H1 (cell line): ENCODE results near the gene GRK5. TPM values are rescaled to one million over a fixed set of nuclear protein-coding genes. Genes with fewer than 3 reads are reported as not detected.

Experiments used
- CTCF ChIA-PET: fragments of 300-600 bp; sonication (Branson Sonifier 250); formaldehyde crosslinking; loops from one replicate; lab custom pipeline; 2021; ENCODE audit not compliant: partially characterized antibody; lab: Charles Lee
- POLR2A ChIA-PET: fragments of 300-600 bp; sonication (Branson Sonifier 250); formaldehyde crosslinking; loops from one replicate; lab custom pipeline; 2021; ENCODE audit warnings: inconsistent platforms; ENCODE audit not compliant: partially characterized antibody; lab: Charles Lee
- DNase-seq, 2 experiments: peaks; one replicate each; pipeline versions ENCODE4 v3.0.0 to v3.0.0-alpha.2; 2010 to 2022; ENCODE audit warnings: low spot score in 2 of 2, low read depth in 1 of 2, mixed read lengths in 1 of 2
- FAIRE-seq: peaks from 2 replicates; lab custom pipeline; 2011; peaks lifted over from hg19 to GRCh38; lab: Jason Lieb, UNC
- H2AFZ ChIP-seq: 2 replicates; pipeline ENCODE4 v1.8.1; 2012; ENCODE audit warnings: low read length, inconsistent platforms
- H2AK5ac ChIP-seq: 2 replicates; pipeline ENCODE4 v1.6.1; 2013; ENCODE audit warnings: low read depth, low read length
- H2BK120ac ChIP-seq: replicated peaks from 2 replicates; pipeline ENCODE3; 2013; ENCODE audit warnings: low read depth, low read length, inconsistent platforms
- H2BK12ac ChIP-seq: 2 replicates; pipeline ENCODE4 v1.6.1; 2013; ENCODE audit warnings: low read depth, low read length
- H2BK15ac ChIP-seq: 2 replicates; pipeline ENCODE4 v1.6.1; 2013; ENCODE audit warnings: low read length
- H2BK20ac ChIP-seq: 2 replicates; pipeline ENCODE4 v1.6.1; 2013; ENCODE audit warnings: low read length
- H2BK5ac ChIP-seq: 2 replicates; pipeline ENCODE4 v1.6.1; 2013; ENCODE audit warnings: low read depth, low read length
- H3K14ac ChIP-seq: 2 replicates; pipeline ENCODE4 v1.6.1; 2013; ENCODE audit warnings: inconsistent platforms; ENCODE audit not compliant: insufficient read length
- H3K18ac ChIP-seq: 2 replicates; pipeline ENCODE4 v1.6.1; 2013; ENCODE audit warnings: low read length; ENCODE audit errors: extremely low read depth
- H3K23ac ChIP-seq: 2 replicates; pipeline ENCODE4 v1.6.1; 2013; ENCODE audit warnings: inconsistent platforms; ENCODE audit not compliant: insufficient read length
- H3K23me2 ChIP-seq: 2 replicates; pipeline ENCODE4 v1.6.1; 2013; ENCODE audit warnings: low read depth, low read length
- H3K27ac ChIP-seq: 2 replicates; pipeline ENCODE4 v1.6.1; 2011; ENCODE audit warnings: low read depth, low read length, inconsistent platforms
- H3K27me3 ChIP-seq, 4 experiments: replicated peaks in 1 of 4; 1 replicate in 1 of 4; 2 replicates in 3 of 4; pipeline versions ENCODE4 v1.6.1 to v1.8.1; 2011 to 2013; ENCODE audit warnings: low read length in 3 of 4, mild to moderate bottlenecking in 3 of 4, inconsistent platforms in 2 of 4, mixed read lengths in 2 of 4, moderate library complexity in 1 of 4; ENCODE audit not compliant: control insufficient read depth in 3 of 4, insufficient read depth in 3 of 4; ENCODE audit errors: extremely low read depth in 1 of 4
- H3K36me3 ChIP-seq, 4 experiments: 2 replicates each; pipeline versions ENCODE4 v1.6.1 to v1.8.1; 2011 to 2013; ENCODE audit warnings: mild to moderate bottlenecking in 4 of 4, low read length in 3 of 4, moderate library complexity in 2 of 4, control low read depth in 1 of 4, inconsistent platforms in 1 of 4; ENCODE audit not compliant: insufficient read depth in 4 of 4, control insufficient read depth in 2 of 4
- H3K4ac ChIP-seq: replicated peaks from 2 replicates; pipeline ENCODE3; 2013; ENCODE audit warnings: low read length, low read depth, mixed read lengths, inconsistent platforms; ENCODE audit not compliant: insufficient read length
- H3K4me1 ChIP-seq, 4 experiments: replicated peaks in 1 of 4; 1 replicate in 1 of 4; 2 replicates in 3 of 4; pipeline versions ENCODE4 v1.6.1 to v1.8.1; 2011 to 2013; ENCODE audit warnings: low read length in 3 of 4, inconsistent platforms in 2 of 4, mixed read lengths in 1 of 4; ENCODE audit not compliant: insufficient read depth in 4 of 4, control insufficient read depth in 3 of 4
- H3K4me2 ChIP-seq, 2 experiments: 2 replicates each; pipeline versions ENCODE4 v1.6.1 to v1.8.1; 2011 to 2013; ENCODE audit warnings: low read depth in 2 of 2, low read length in 2 of 2, control low read depth in 1 of 2, inconsistent platforms in 1 of 2, mild to moderate bottlenecking in 1 of 2; ENCODE audit not compliant: insufficient read depth in 1 of 2
- H3K4me3 ChIP-seq, 4 experiments: fragments of 200-600, 300-600 bp in 1 of 4; sonication (generic), shearing (Covaris generic), sonication (Bioruptor Twin) in 1 of 4; 2 replicates each; pipeline versions ENCODE4 v1.5.1 to v1.8.1; 2011 to 2016; ENCODE audit warnings: low read length in 4 of 4, low read depth in 3 of 4, control low read depth in 2 of 4, inconsistent platforms in 2 of 4, mild to moderate bottlenecking in 2 of 4, mixed read lengths in 1 of 4, moderate library complexity in 1 of 4; ENCODE audit not compliant: insufficient read depth in 2 of 4; ENCODE audit errors: extremely low read depth in 1 of 4
- H3K56ac ChIP-seq: replicated peaks from 2 replicates; pipeline ENCODE3; 2013; ENCODE audit warnings: low read depth, mild to moderate bottlenecking, mixed read lengths, low read length, inconsistent platforms; ENCODE audit not compliant: insufficient read length
- H3K79me1 ChIP-seq: 2 replicates; pipeline ENCODE4 v1.6.1; 2013; ENCODE audit warnings: low read depth, low read length, control low read depth
- H3K79me2 ChIP-seq, 2 experiments: 2 replicates each; pipeline versions ENCODE4 v1.6.1 to v1.8.1; 2012 to 2013; ENCODE audit warnings: low read length in 2 of 2, mild to moderate bottlenecking in 2 of 2, inconsistent platforms in 1 of 2; ENCODE audit not compliant: insufficient read depth in 2 of 2, control insufficient read depth in 1 of 2
- H3K9ac ChIP-seq, 4 experiments: replicated peaks in 1 of 4; 1 replicate in 1 of 4; 2 replicates in 3 of 4; pipeline versions ENCODE4 v1.6.1 to v1.8.1; 2011 to 2013; ENCODE audit warnings: low read depth in 3 of 4, low read length in 3 of 4, control low read depth in 2 of 4, mild to moderate bottlenecking in 2 of 4, moderate library complexity in 2 of 4, inconsistent platforms in 1 of 4; ENCODE audit errors: extremely low read depth in 1 of 4
- H3K9me3 ChIP-seq, 2 experiments: 2 replicates each; pipeline versions ENCODE4 v1.6.1 to v1.8.1; 2012 to 2013; ENCODE audit warnings: mild to moderate bottlenecking in 2 of 2, moderate library complexity in 2 of 2, control low read depth in 1 of 2, inconsistent platforms in 1 of 2, low read depth in 1 of 2, low read length in 1 of 2, mixed read lengths in 1 of 2; ENCODE audit not compliant: insufficient read depth in 2 of 2
- H4K20me1 ChIP-seq, 2 experiments: replicated peaks in 1 of 2; 2 replicates each; pipeline versions ENCODE3 to v1.8.1; 2011 to 2013; ENCODE audit warnings: inconsistent platforms in 2 of 2, low read length in 2 of 2, mild to moderate bottlenecking in 1 of 2; ENCODE audit not compliant: insufficient read depth in 2 of 2, control insufficient read depth in 1 of 2
- H4K5ac ChIP-seq: 2 replicates; pipeline ENCODE4 v1.6.1; 2013; ENCODE audit warnings: low read length, low read depth, mixed read lengths, inconsistent platforms; ENCODE audit not compliant: insufficient read length
- H4K8ac ChIP-seq: 2 replicates; pipeline ENCODE4 v1.8.0; 2013; ENCODE audit warnings: mild to moderate bottlenecking, moderate library complexity, low read length, inconsistent platforms; ENCODE audit not compliant: insufficient read depth; ENCODE audit errors: extremely low read depth
- H4K91ac ChIP-seq: replicated peaks from 2 replicates; pipeline ENCODE3; 2013; ENCODE audit warnings: low read length, mixed read lengths, inconsistent platforms; ENCODE audit not compliant: insufficient read length
- BRCA1 ChIP-seq: IDR thresholded peaks from 2 replicates; pipeline ENCODE4 v1.6.1; 2012; ENCODE audit warnings: low read depth, low read length, improper control_type of control experiment
- GABPA ChIP-seq: IDR thresholded peaks from 2 replicates; pipeline ENCODE4 v1.6.1; 2011; ENCODE audit warnings: mild to moderate bottlenecking, low read length, moderate library complexity, borderline replicate concordance; ENCODE audit not compliant: insufficient read depth
- RAD21 ChIP-seq, 2 experiments: IDR thresholded peaks in 1 of 2; conservative IDR thresholded peaks in 1 of 2; 2 replicates each; pipeline ENCODE4 v1.6.1; 2011; ENCODE audit warnings: low read depth in 2 of 2, low read length in 2 of 2, improper control_type of control experiment in 1 of 2, inconsistent platforms in 1 of 2, mild to moderate bottlenecking in 1 of 2, moderate library complexity in 1 of 2
- RBBP5 ChIP-seq: IDR thresholded peaks from 2 replicates; pipeline ENCODE4 v1.7.1; 2012; ENCODE audit warnings: low read depth, mild to moderate bottlenecking, inconsistent platforms, low read length, moderate library complexity, borderline replicate concordance
- TCF12 ChIP-seq: IDR thresholded peaks from 2 replicates; pipeline ENCODE4 v1.6.1; 2011; ENCODE audit warnings: low read depth, mild to moderate bottlenecking, low read length
- ZNF274 ChIP-seq: IDR thresholded peaks from 2 replicates; pipeline ENCODE4 v1.7.0; 2012; ENCODE audit warnings: low read length, borderline replicate concordance; ENCODE audit errors: extremely low read depth
- WGBS, 2 experiments: shearing (Covaris generic) in 1 of 2; methylation state at CpG; one replicate each; pipeline versions ENCODE4 v1.1.6 to v1.1.7; 2013 to 2015; ENCODE audit warnings: low lambda C conversion rate in 2 of 2, mixed read lengths in 2 of 2, inconsistent platforms in 1 of 2, low coverage in 1 of 2, missing lambda C conversion rate in 1 of 2; ENCODE audit not compliant: insufficient replicate concordance in 2 of 2, insufficient coverage in 1 of 2, insufficient read length in 1 of 2; ENCODE audit errors: extremely low coverage in 1 of 2, missing lambda C conversion rate in 1 of 2; 5-methylcytosine and 5-hydroxymethylcytosine counted together
- polyA plus RNA-seq, 7 experiments: library from polyadenylated mRNA; depleted of rRNA in 3 of 7; stranded (reverse) in 5 of 7; unstranded in 2 of 7; fragments of >200 nt in 5 of 7; fragments of 200-250 nt in 2 of 7; gene quantifications; 1 replicate in 5 of 7; 2 replicates in 1 of 7; 4 replicates in 1 of 7; pipeline versions ENCODE4 v1.2.1 to v1.2.3, GENCODE V29; 2011 to 2013; ENCODE audit warnings: missing spikeins in 2 of 7, mixed read lengths in 2 of 7
- total RNA-seq: library from RNA; stranded (reverse); fragmentation: NEBNext Ultra II Directional; extraction: Animal tissue kit (Norgen Biotek cat#: 25700); gene quantifications from 2 replicates; pipeline ENCODE4 v1.2.1, GENCODE V29; 2021

The GRK5 gene
- total and polyA plus RNA-seq, 2 of the 8 experiments (the other 6 are each of a cell fraction or from before 2014, with no cell fraction given): 0.54 to 2.5 TPM

DNA sequence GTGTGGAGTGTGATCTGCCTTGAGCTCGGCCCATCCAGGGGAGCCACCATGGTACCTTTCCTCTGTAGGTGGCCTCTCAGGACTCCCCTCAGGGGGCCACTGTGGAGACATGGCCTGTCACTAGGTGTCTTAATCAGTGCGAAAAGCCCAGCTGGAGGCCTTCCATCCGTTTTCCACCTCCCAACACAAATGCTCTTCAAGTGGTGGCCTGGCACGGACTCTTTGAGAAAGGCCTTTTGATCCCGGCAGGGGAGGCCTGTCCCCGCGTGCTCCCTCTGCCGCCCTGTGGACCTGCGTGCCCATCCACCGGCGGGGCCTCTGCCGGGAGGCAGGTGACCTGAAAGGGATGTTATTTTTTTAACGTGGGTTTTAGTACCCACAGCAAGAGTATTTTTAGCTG lies 185.6 kb downstream of the GRK5 start:
- H2AK5ac ChIP-seq: no peak overlapping the region
- no peak overlapping the region for H2BK5ac ChIP-seq
- no peak overlapping the region for H2BK12ac ChIP-seq
- H3K23me2 ChIP-seq: peaks cover 8% of the 10 kb centered on the region; the same call in 1 of the 2 replicates
- H3K4me1 ChIP-seq: peaks cover 0 to 2% (median 0%) of the 10 kb centered on the region in 4 experiments; a peak in 1 of 7 replicates
- H3K4me2 ChIP-seq: no peak overlapping the region
- WGBS, 2 experiments: 74% methylated on average over 13 of the region's 13 CpGs; no CpG with 5 or more reads in 1 of the 2 experiments
- peaks cover 0 to 4% of the 10 kb centered on the region in 2 experiments for H4K20me1 ChIP-seq
- no peak overlapping the region for H2AFZ ChIP-seq
- no peak overlapping the region for H4K91ac ChIP-seq
- no peak overlapping the region for H3K4ac ChIP-seq
- CTCF ChIA-PET: interaction anchor here (0.7 to 2.0 kb wide), 8 partner anchors 10 to 194 kb away, joined by 3 to 8 read pairs (median 4); no protein-coding TSS in a partner anchor
- H3K27ac ChIP-seq: no peak overlapping the region
- H4K5ac ChIP-seq: no peak overlapping the region
- no peak overlapping the region for H2BK15ac ChIP-seq
- H3K9me3 ChIP-seq: no peaks in the 10 kb centered on the region
- no peak overlapping the region for H3K9ac ChIP-seq
- no peaks in the 10 kb centered on the region for H3K79me1 ChIP-seq
- no peaks in the 10 kb centered on the region for H3K79me2 ChIP-seq
- no peaks in the 10 kb centered on the region; a peak in 1 of 7 replicates for H3K27me3 ChIP-seq
- H4K8ac ChIP-seq: no peak overlapping the region
- H3K18ac ChIP-seq: no peak overlapping the region
- FAIRE-seq (no peak), DNase-seq (no peak)
- H2BK20ac ChIP-seq: no peak overlapping the region
- H3K14ac ChIP-seq: no peak overlapping the region
- H3K23ac ChIP-seq: no peak overlapping the region
- POLR2A ChIA-PET: interaction anchor here (0.6 kb wide), 1 partner anchor 96 kb away, joined by 3 read pairs; no protein-coding TSS in a partner anchor
- no peak overlapping the region for H2BK120ac ChIP-seq
- H3K4me3 ChIP-seq: no peak overlapping the region
- no peak overlapping the region for H3K56ac ChIP-seq
- no peaks in the 10 kb centered on the region for H3K36me3 ChIP-seq
- TF ChIP-seq RAD21 (IDR thresholded peaks at IDR 0.05 in 1 of 2, conservative IDR thresholded peaks at IDR 0.05 in 1 of 2; ENCODE audit: low read depth in 2 of 2, low read length in 2 of 2): no peak
- no peak for TF ChIP-seq TCF12
- no peak for TF ChIP-seq ZNF274
- TF ChIP-seq GABPA: no peak
- no peak for TF ChIP-seq RBBP5
- TF ChIP-seq BRCA1: no peak
